ENCODE results near the gene PLPPR3.

The PLPPR3 gene

GRCh38 chr19:803686-804418 is 17.9 kb downstream of the PLPPR3 start:
- H3K27ac Mint-ChIP-seq = no peak overlapping the region
- no peak overlapping the region for H3K4me3 Mint-ChIP-seq
- no peaks in the 10 kb centered on the region for H3K27me3 Mint-ChIP-seq (ENCODE audit: low read depth, poor library complexity)

GRCh38 chr19:803099-803561 is 18.6 kb downstream of the PLPPR3 start:
- Mint-ChIP-seq H3K4me3 (peak overlapping the region; percentile 78), H3K9me3 (no peaks in the 10 kb centered on the region), H3K27me3 (ENCODE audit: low read depth, poor library complexity) (no peaks in the 10 kb centered on the region), H3K4me1 (peaks cover 59% of the 10 kb centered on the region), H3K36me3 (ENCODE audit: low read depth) (peaks cover 42% of the 10 kb centered on the region), H3K27ac (peak overlapping the region; percentile 99)
- no peak for TF ChIP-seq CTCF (IDR thresholded peaks at IDR 0.05)
- no peak for DNase-seq

More at GRCh38 chr19:803686-804418, 17.9 kb downstream of the PLPPR3 start:
- peaks cover 59% of the 10 kb centered on the region for H3K4me1 Mint-ChIP-seq
- TF ChIP-seq CTCF (IDR thresholded peaks at IDR 0.05) = no peak
- no peak for DNase-seq
- H3K36me3 Mint-ChIP-seq (ENCODE audit: low read depth) = peaks cover 42% of the 10 kb centered on the region
- H3K9me3 Mint-ChIP-seq = no peaks in the 10 kb centered on the region

- Mint-ChIP-seq H3K27me3 (ENCODE audit: low read depth, poor library complexity) (no peaks in the 10 kb centered on the region), H3K4me1 (peaks cover 56% of the 10 kb centered on the region), H3K36me3 (ENCODE audit: low read depth) (peaks cover 38% of the 10 kb centered on the region), H3K9me3 (no peaks in the 10 kb centered on the region), H3K4me3 (peak overlapping the region; percentile 78), H3K27ac (peak overlapping the region; percentile 99)
- TF ChIP-seq CTCF (IDR thresholded peaks at IDR 0.05) = no peak
- peak; percentile 47 for DNase-seq
These were observed 19.2 kb downstream of the PLPPR3 start for GRCh38 chr19:802498-803098.

GRCh38 chr19:801861-802497 is 19.8 kb downstream of the PLPPR3 start:
- no peaks in the 10 kb centered on the region for H3K27me3 Mint-ChIP-seq (ENCODE audit: low read depth, poor library complexity)
- TF ChIP-seq CTCF (IDR thresholded peaks at IDR 0.05) = no peak
- H3K9me3 Mint-ChIP-seq = no peaks in the 10 kb centered on the region
- peaks cover 50% of the 10 kb centered on the region for H3K4me1 Mint-ChIP-seq
- H3K36me3 Mint-ChIP-seq (ENCODE audit: low read depth) = peaks cover 32% of the 10 kb centered on the region
- no peak for DNase-seq
- peak overlapping the region; percentile 78 for H3K4me3 Mint-ChIP-seq
- H3K27ac Mint-ChIP-seq = peak overlapping the region; percentile 99

- H3K27me3 Mint-ChIP-seq (ENCODE audit: low read depth, poor library complexity) = no peaks in the 10 kb centered on the region
- TF ChIP-seq CTCF (IDR thresholded peaks at IDR 0.05) = no peak
- peak overlapping the region; percentile 78 for H3K4me3 Mint-ChIP-seq
- no peak for DNase-seq
- H3K4me1 Mint-ChIP-seq = peaks cover 54% of the 10 kb centered on the region
- peaks cover 27% of the 10 kb centered on the region for H3K36me3 Mint-ChIP-seq (ENCODE audit: low read depth)
- no peaks in the 10 kb centered on the region for H3K9me3 Mint-ChIP-seq
- peak overlapping the region; percentile 99 for H3K27ac Mint-ChIP-seq
These were observed 20.5 kb downstream of the PLPPR3 start for GRCh38 chr19:801030-801860.

All from nephron progenitor cell (in vitro differentiated cells).